GM18499 (cell line): ENCODE measurements around the gene MS4A7.
"Not testable (repeated sequence)": the region's sequence is repeated elsewhere in the genome, so short reads cannot be mapped to it uniquely, and the experiment has no call there.

ENCODE experiments used
- ATAC-seq: cut with Tn5 transposase; IDR thresholded peaks from one replicate; pipeline ENCODE4 v1.9.1; 2021; ENCODE audit warnings: moderate number of reproducible peaks; ENCODE audit not compliant: insufficient read depth, unreplicated experiment

MS4A7 gene

GRCh38 chr11:60378354-60378753 lies at the start of gene MS4A7:
TSS of gene MS4A7 (plus strand) at chr11:60378532. CDS start at chr11:60383142, 4,610 bp downstream.
- peak; percentile 87 for ATAC-seq

GRCh38 chr11:60332846-60333245 lies 45.5 kb upstream of the MS4A7 start:
- ATAC-seq: no peak

- no peak for ATAC-seq
Measured at GRCh38 chr11:60334005-60334620, 44.2 kb upstream of the MS4A7 start.

- ATAC-seq: no peak
Measured at GRCh38 chr11:60336767-60337391, 41.5 kb upstream of the MS4A7 start.

- no peak for ATAC-seq
Measured at GRCh38 chr11:60338053-60338452, 40.3 kb upstream of the MS4A7 start.

GRCh38 chr11:60339356-60339755 lies 39.0 kb upstream of the MS4A7 start:
- ATAC-seq: no peak

- no peak for ATAC-seq
Measured at GRCh38 chr11:60343094-60343704, 35.1 kb upstream of the MS4A7 start.

GRCh38 chr11:60344146-60344545 lies 34.2 kb upstream of the MS4A7 start:
- no peak for ATAC-seq

- no peak for ATAC-seq
Measured at GRCh38 chr11:60345489-60345888, 32.8 kb upstream of the MS4A7 start.

GRCh38 chr11:60347084-60347797 lies 31.1 kb upstream of the MS4A7 start:
- no peak for ATAC-seq

- ATAC-seq: no peak
Measured at GRCh38 chr11:60348116-60348515, 30.2 kb upstream of the MS4A7 start.

- ATAC-seq: no peak
Measured at GRCh38 chr11:60349990-60350389, 28.3 kb upstream of the MS4A7 start.

- ATAC-seq: no peak
Measured at GRCh38 chr11:60357771-60358170, 20.6 kb upstream of the MS4A7 start.

GRCh38 chr11:60360621-60361020 lies 17.7 kb upstream of the MS4A7 start:
- ATAC-seq: no peak

- ATAC-seq: no peak
Measured at GRCh38 chr11:60362241-60362640, 16.1 kb upstream of the MS4A7 start.

GRCh38 chr11:60363542-60364470 lies 14.5 kb upstream of the MS4A7 start:
- no peak for ATAC-seq

GRCh38 chr11:60366262-60366904 lies 11.9 kb upstream of the MS4A7 start:
- not testable (repeated sequence) for ATAC-seq

GRCh38 chr11:60367009-60367408 lies 11.3 kb upstream of the MS4A7 start:
- ATAC-seq: peak; percentile 73

- no peak for ATAC-seq
Measured at GRCh38 chr11:60367896-60368295, 10.4 kb upstream of the MS4A7 start.
